ENCODE results near the gene FOSL1. TPM values are rescaled to one million over a fixed set of nuclear protein-coding genes. Genes with fewer than 3 reads are reported as not detected.

Gene FOSL1
- total and polyA plus RNA-seq, 2 of the 13 experiments (the other 11 are each of a cell fraction or from before 2014, with no cell fraction given): 4.0 to 4.1 TPM

- TF ChIP-seq ZNF609 (CRISPR knock-in tag; IDR thresholded peaks at IDR 0.05; ENCODE audit: borderline replicate concordance): peak; percentile 56; the same call in 1 of the 2 replicates
- TF ChIP-seq ZNF431 (CRISPR knock-in tag; IDR thresholded peaks at IDR 0.05; ENCODE audit: borderline replicate concordance, low read depth): peak; percentile 59; the same call in 1 of the 2 replicates
- no peak for TF ChIP-seq KLF15 (CRISPR knock-in tag; IDR thresholded peaks at IDR 0.05; ENCODE audit: borderline replicate concordance)
- TF ChIP-seq ESRRA (CRISPR knock-in tag; IDR thresholded peaks at IDR 0.05; ENCODE audit: low read depth): 0 out of 2 replicates have a peak, but pooled peaks have one; percentile 38
- no peak for TF ChIP-seq ZBTB10 (CRISPR knock-in tag; IDR thresholded peaks at IDR 0.05; ENCODE audit: borderline replicate concordance)
- TF ChIP-seq ATF3 (CRISPR knock-in tag; IDR thresholded peaks at IDR 0.05): no peak
- TF ChIP-seq ZBTB44 (CRISPR knock-in tag; IDR thresholded peaks at IDR 0.05): no peak
- TF ChIP-seq ZNF720 (CRISPR knock-in tag; IDR thresholded peaks at IDR 0.05): no peak
- no peak for TF ChIP-seq ZNF451 (CRISPR knock-in tag; IDR thresholded peaks at IDR 0.05)
- no peak for TF ChIP-seq CCDC6 (CRISPR knock-in tag; IDR thresholded peaks at IDR 0.05)
- peak; percentile 61; the same call in 1 of the 2 replicates for TF ChIP-seq HOXA3 (CRISPR knock-in tag; IDR thresholded peaks at IDR 0.05)
- TF ChIP-seq ZNF33A (CRISPR knock-in tag; IDR thresholded peaks at IDR 0.05; ENCODE audit: borderline replicate concordance): no peak
- TF ChIP-seq MLX (CRISPR knock-in tag; IDR thresholded peaks at IDR 0.05): 0 out of 2 replicates have a peak, but pooled peaks have one; percentile 15
- TF ChIP-seq MAX (IDR thresholded peaks at IDR 0.05): no peak; the same call in 1 of the 2 replicates
- no peak for TF ChIP-seq SOX13 (IDR thresholded peaks at IDR 0.05)
- 0 out of 4 replicates have a peak, but pooled peaks of 1 of the 2 experiments have one; percentile 7 for TF ChIP-seq SOX13 (CRISPR knock-in tag; conservative IDR thresholded peaks at IDR 0.05 in 1 of 2, IDR thresholded peaks at IDR 0.05 in 1 of 2)
- TF ChIP-seq SKI (IDR thresholded peaks at IDR 0.05; ENCODE audit: partially characterized antibody): peak; percentile 99
- no peak for TF ChIP-seq ZNF383 (CRISPR knock-in tag; IDR thresholded peaks at IDR 0.05; ENCODE audit: borderline replicate concordance)
- no peak for TF ChIP-seq ZNF510 (CRISPR knock-in tag; IDR thresholded peaks at IDR 0.05; ENCODE audit: low read depth)
Measured at GRCh38 chr11:65854161-65854592, 46.0 kb downstream of the FOSL1 start (continued).
